HG02759 (cell line): ENCODE data around the gene MT1F.
"Not testable (repeated sequence)": the region's sequence is repeated elsewhere in the genome, so short reads cannot be mapped to it uniquely, and the experiment has no call there.

Experiments
- ATAC-seq: cut with Tn5 transposase; IDR thresholded peaks from one replicate; pipeline ENCODE4 v1.9.1; 2021; ENCODE audit warnings: mild to moderate bottlenecking, moderate library complexity; ENCODE audit not compliant: unreplicated experiment

MT1F gene

DNA sequence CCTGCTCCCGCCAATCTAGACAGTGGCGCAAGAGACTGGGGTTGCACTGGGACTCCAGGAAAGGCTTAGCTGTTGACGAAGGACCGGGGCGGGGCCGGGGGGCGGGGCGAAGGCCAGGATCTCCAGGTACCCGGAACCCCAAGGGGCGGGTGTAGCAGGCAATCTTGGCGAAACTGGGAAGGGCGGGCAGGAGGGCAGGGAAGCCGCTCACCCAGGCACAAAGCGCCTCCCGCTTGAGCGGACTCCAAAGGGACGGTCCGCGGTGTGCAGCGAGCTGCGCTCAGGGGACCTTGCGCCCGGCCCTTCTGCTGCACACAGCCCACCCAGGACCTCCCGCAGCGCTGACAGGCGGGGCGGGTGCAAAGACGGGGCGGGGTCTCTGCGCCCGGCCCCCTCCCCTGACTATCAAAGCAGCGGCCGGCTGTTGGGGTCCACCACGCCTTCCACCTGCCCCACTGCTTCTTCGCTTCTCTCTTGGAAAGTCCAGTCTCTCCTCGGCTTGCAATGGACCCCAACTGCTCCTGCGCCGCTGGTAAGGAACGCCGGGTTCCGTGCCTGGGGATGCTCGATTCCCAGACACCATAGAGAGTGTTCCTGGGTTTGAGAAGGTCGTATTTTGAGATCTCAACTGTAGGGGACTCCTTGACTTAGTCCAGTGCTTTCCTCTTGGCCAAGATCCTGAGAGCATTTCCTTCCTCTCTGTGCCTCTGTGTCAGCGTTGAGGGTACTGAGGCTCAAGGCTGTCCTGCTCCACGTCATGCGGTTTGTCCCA, at the start of gene MT1F:
Gene MT1F, plus strand, starts transcription at position 405 of the 772 bp plus-strand sequence. Its CDS starts 100 bp downstream, at position 505.
- ATAC-seq: peak; percentile 61

DNA sequence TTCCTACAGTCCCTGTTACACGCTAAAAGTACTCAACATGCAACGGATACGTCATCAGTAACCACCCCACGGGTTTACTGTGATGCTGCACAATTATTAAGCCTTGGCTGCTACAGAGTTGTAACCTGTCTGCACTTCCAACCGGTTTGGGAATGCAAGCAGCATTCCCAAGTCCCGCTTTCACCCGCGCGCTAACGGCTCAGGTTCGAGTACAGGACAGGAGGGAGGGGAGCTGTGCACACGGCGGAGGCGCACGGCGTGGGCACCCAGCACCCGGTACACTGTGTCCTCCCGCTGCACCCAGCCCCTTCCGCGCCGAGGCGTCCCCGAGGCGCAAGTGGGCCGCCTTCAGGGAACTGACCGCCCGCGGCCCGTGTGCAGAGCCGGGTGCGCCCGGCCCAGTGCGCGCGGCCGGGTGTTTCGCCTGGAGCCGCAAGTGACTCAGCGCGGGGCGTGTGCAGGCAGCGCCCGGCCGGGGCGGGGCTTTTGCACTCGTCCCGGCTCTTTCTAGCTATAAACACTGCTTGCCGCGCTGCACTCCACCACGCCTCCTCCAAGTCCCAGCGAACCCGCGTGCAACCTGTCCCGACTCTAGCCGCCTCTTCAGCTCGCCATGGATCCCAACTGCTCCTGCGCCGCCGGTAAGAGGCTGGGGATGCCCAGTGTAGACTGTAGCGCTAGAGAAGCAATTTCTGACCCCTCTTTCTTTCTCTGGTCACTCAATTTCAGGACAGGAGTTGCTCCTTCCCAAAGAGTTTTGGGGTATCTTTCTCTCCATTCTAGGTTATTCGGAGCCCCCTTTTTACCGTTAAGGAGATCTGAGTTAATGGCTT, 49.5 kb upstream of the MT1F start, which contains the start of gene MT2A:
Gene MT2A, plus strand, starts transcription at position 542 of the 833 bp plus-strand sequence. Its CDS starts 72 bp downstream, at position 614.
- ATAC-seq: peak; percentile 88

GRCh38 chr16:56608876-56609462, 48.8 kb upstream of the MT1F start:
- no peak for ATAC-seq

- ATAC-seq: peak; percentile 43
Measured at GRCh38 chr16:56609463-56609921, 48.3 kb upstream of the MT1F start.

DNA sequence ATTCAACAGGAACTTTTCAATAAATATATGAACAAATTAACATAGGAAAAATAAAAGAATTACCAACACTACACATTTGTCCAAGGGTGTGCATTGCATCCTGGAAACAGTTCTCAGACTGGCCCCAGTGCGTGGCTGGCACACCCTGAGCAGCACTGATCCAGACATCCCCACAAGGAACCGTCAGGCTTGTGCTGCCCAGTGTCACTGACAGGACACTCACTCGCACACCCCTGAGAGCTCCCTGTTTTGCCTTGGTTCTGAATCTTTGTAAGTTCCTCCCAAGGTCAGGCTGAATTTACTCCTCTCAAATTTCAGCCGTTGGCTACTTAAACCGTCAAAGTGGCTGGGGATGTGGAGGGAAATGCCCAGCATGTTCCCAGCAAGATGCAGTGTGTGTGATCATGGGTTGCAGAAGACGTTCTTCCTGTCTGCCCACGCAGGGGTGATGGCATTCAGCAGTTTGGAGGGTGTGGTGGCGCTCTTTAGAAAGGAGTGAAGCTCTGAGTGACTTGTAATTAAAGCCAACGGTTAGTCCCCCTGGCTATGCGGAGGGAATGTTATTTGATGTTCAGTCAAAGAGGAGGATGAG, 47.6 kb upstream of the MT1F start:
- ATAC-seq: peak; percentile 22

DNA sequence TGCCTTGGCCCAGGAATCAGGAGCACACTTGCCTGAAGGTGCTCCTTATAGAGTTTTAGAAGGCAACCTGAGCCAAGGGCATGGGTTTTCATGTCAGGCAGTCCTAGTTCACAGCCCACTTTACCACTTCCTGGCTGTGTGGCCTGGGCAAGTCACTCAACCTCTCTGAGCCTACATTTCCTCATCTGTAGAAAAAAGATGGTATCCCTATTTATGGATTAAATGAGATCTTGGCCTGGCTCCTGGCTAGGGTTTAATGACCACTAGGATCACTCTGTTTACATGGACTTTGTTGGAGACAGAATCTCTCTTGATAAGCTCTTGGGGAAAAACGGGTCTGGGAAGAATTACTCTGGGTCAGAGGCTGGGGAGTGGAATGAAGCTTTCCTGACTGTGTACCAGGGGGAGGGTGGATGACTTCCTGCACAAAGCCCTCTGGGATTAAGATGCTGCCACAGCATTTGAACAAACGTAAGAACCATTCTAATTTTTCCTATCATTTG, 47.1 kb upstream of the MT1F start:
- no peak for ATAC-seq

DNA sequence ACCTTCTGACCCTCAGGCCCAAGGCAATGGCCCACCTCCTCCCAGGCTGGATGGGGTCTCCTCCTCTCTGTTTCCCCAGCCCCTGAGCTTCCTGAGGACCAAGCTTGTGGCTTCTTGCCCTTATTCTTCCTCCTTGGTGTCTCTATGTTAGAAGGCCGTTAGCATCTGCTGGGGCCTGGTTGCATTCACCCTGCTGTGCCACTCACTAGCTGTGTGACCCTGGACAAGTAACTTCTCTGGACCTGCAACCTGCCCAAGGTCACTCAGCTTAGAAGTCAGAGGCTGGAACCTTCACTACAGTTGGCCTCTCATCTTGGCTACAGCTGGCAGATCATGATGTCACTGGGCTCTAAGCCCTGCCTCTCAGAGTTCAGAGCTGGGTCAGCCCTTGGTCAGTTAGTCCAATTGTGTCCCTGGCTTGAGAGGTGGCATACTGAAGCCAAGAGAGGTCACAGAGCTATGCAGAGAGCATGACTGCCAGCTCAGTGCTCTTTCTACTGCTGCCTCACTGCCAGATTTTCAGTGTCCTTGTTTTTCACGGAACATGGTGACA, 46.4 kb upstream of the MT1F start:
- ATAC-seq: no peak

- ATAC-seq: no peak
Measured at GRCh38 chr16:56613706-56614105, 44.1 kb upstream of the MT1F start.

- ATAC-seq: no peak
Measured at GRCh38 chr16:56614549-56614991, 43.2 kb upstream of the MT1F start.

- ATAC-seq: no peak
Measured at GRCh38 chr16:56615353-56615752, 42.4 kb upstream of the MT1F start.

GRCh38 chr16:56616608-56617211, 41.0 kb upstream of the MT1F start:
- no peak for ATAC-seq

- no peak for ATAC-seq
Measured at GRCh38 chr16:56617212-56618085, 40.3 kb upstream of the MT1F start.

DNA sequence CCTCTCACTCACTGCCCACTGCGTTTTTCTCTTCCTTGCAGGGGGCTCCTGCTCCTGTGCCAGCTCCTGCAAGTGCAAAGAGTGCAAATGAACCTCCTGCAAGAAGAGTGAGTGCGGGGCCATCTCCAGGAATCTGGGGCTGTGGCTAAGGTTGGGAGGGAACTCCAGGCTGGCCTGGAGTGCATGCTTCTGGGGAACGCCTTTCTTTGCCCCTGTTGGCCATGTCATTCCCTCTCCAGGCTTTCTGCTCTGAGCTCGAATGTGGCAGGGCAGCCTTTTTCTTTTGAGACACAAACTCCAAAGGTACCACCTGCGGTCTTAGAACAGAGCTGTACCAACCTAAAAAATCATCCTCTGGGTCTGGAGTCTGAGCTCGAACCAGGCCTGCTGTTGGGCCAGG, 39.6 kb upstream of the MT1F start:
- no peak for ATAC-seq

DNA sequence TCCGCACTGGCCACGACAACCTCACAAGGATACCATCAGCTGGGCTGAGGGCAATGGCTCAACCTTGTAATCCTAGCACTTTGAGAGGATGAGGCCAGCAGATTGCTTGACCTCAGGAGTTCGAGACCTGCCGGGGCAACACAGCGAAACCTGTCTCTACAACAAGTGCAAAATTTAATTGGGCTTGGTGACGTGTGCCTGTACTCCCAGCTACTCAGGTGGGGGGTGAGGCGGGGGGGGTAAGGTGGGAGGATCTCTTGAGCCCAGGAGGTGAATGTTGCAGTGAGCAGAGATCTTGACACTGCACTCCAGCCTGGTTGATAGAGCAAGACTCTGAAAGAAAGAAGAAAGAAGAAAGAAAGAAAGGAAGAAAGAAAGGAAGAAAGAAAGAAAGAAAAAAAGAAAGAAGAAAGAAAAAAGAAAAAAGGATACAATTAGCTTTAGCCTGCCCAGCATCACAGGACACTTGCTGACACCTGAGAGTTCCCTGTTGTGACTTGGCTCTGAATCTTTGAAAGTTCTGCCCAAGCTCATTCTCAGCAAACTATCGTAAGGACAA, 37.3 kb upstream of the MT1F start:
- no peak for ATAC-seq

DNA sequence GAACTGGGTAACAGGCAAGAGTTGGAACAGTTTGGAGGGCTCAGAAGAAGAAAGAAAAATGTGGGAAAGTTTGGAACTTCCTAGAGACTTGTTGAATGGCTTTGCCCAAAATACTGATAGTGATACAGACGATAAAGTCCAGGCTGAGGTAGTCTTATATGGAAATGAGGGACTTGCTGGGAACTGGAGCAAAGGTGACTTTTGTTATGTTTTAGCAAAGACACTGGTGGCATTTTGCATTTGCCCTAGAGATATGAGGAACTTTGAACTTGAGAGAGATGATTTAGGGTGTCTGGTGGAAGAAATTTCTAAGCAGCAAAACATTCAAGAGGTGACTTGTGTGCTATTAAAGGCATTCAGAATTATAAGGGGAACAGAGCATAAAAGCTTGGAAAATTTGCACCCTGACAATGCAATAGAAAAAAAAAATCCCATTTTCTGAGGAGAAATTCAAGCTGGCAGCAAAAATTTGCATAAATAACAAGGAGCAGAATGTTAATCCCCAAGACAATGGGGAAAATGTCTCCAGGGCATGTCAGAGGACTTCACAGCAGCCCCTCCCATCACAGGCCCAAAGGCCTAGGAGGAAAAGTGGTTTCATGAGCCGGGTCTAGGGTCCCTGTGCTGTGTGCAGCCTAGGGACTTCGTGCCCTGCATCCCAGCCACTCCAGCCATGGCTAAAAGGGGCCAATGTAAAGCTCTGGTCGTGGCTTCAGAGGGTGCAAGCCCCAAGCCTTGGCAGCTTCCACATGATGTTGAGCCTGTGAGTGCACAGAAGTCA, 35.9 kb upstream of the MT1F start:
- ATAC-seq: not testable (repeated sequence)

GRCh38 chr16:56623184-56623583, 34.6 kb upstream of the MT1F start:
- ATAC-seq: not testable (repeated sequence)

- ATAC-seq: no peak
Measured at GRCh38 chr16:56623637-56624036, 34.1 kb upstream of the MT1F start.
